Hepatocyte (in vitro differentiated cells): ENCODE measurements around the gene HDHD2. TPM values are rescaled to one million over a fixed set of nuclear protein-coding genes. Genes with fewer than 3 reads are reported as not detected.

Experiments
- DNase-seq: peaks from one replicate; pipeline ENCODE4 v3.0.0-alpha.2; 2016; ENCODE audit warnings: low spot score
- H2AFZ ChIP-seq: fragments of 200-600 bp; sonication (generic); 2 replicates; pipeline ENCODE4 v1.6.0; 2016; ENCODE audit warnings: antibody characterized with exemption, mild to moderate bottlenecking
- H3K27ac ChIP-seq: fragments of 200-600 bp; sonication (generic); 2 replicates; pipeline ENCODE4 v1.5.1; 2016; ENCODE audit warnings: mild to moderate bottlenecking
- H3K27me3 ChIP-seq: fragments of 200-600 bp; sonication (generic); 2 replicates; pipeline ENCODE4 v1.6.1; 2016
- H3K36me3 ChIP-seq: fragments of 200-600 bp; sonication (generic); replicated peaks from 2 replicates; pipeline ENCODE4 v1.5.1; 2016; ENCODE audit warnings: low read depth; ENCODE audit not compliant: insufficient read depth
- H3K4me1 ChIP-seq: fragments of 200-600 bp; sonication (generic); 2 replicates; pipeline ENCODE4 v1.5.1; 2016; ENCODE audit warnings: mild to moderate bottlenecking, moderate library complexity; ENCODE audit not compliant: insufficient read depth
- H3K4me2 ChIP-seq: fragments of 200-600 bp; sonication (generic); 2 replicates; pipeline ENCODE4 v1.6.0; 2016
- H3K4me3 ChIP-seq: fragments of 200-600 bp; sonication (generic); 2 replicates; pipeline ENCODE4 v1.5.1; 2016; ENCODE audit warnings: mild to moderate bottlenecking
- H3K79me2 ChIP-seq: fragments of 200-600 bp; sonication (generic); 2 replicates; pipeline ENCODE4 v1.6.0; 2017; ENCODE audit warnings: mild to moderate bottlenecking
- H3K9me2 ChIP-seq: fragments of 200-600 bp; sonication (generic); replicated peaks from 2 replicates; pipeline ENCODE4 v1.6.0; 2017; ENCODE audit warnings: mild to moderate bottlenecking; ENCODE audit not compliant: insufficient read depth
- H3K9me3 ChIP-seq: fragments of 200-600 bp; sonication (generic); 2 replicates; pipeline ENCODE4 v1.5.1; 2016; ENCODE audit warnings: low read depth, mild to moderate bottlenecking
- H4K20me1 ChIP-seq: fragments of 200-600 bp; sonication (generic); 2 replicates; pipeline ENCODE4 v1.6.0; 2016; ENCODE audit warnings: mild to moderate bottlenecking; ENCODE audit not compliant: insufficient read depth, poor library complexity, severe bottlenecking
- EZH2 ChIP-seq: fragments of 200-600 bp; sonication (generic); IDR thresholded peaks from 2 replicates; pipeline ENCODE4 v1.6.1; 2016; ENCODE audit warnings: antibody characterized with exemption, mild to moderate bottlenecking, borderline replicate concordance
- EZH2phosphoT487 ChIP-seq: fragments of 200-600 bp; sonication (generic); IDR thresholded peaks from one replicate; pipeline ENCODE4 v1.6.1; 2018; ENCODE audit warnings: antibody characterized with exemption, mild to moderate bottlenecking, low read depth, moderate library complexity; ENCODE audit not compliant: unreplicated experiment, severe bottlenecking
- WGBS: methylation state at CpG from one replicate; pipeline ENCODE4 v1.1.6; 2016; ENCODE audit warnings: low lambda C conversion rate; ENCODE audit errors: missing lambda C conversion rate; 5-methylcytosine and 5-hydroxymethylcytosine counted together
- polyA plus RNA-seq: library from polyadenylated mRNA; unstranded; fragments of >200 nt; fragmentation: Nextera tagmentation; extraction: Ambion mirVana; gene quantifications from 2 replicates; pipeline ENCODE4 v1.2.1, GENCODE V29; 2016
- total RNA-seq: library from RNA; depleted of rRNA; stranded (reverse); fragments of >200 nt; gene quantifications from 2 replicates; pipeline ENCODE4 v1.2.3, GENCODE V29; 2014
- TF ChIP-seq, protein P1 (sequence below): fragments of 200-600 bp; sonication (generic); IDR thresholded peaks from 2 replicates; pipeline ENCODE4 v1.5.1; 2016; ENCODE audit warnings: antibody characterized with exemption, mild to moderate bottlenecking; ENCODE audit not compliant: poor library complexity

HDHD2 gene
- total and polyA plus RNA-seq, 2 experiments from 2014 or later, result 22.3 to 32.1 TPM

DNA sequence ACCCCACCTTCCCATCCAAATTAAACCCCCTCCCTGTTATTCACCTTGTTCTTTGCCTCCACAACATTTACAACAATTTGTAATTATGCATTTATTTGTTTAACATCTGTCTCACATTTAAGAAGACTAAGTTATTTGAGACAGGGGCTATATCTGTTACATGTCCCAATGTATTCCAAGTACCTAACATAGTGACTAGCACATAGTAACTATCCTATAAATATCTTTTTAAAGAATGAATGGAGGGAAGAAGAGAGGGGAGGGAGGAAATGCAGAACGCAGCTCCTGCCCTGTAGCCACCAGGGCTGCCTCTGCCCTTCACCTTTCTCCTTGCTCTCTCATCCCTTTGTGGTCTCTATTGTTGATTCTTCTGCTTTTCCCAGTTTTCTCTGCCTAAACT, 40.6 kb downstream of the HDHD2 start:
- no peak overlapping the region for H2AFZ ChIP-seq
- DNase-seq, result no peak
- H3K79me2 ChIP-seq, result no peaks in the 10 kb centered on the region
- no peak overlapping the region for H3K4me2 ChIP-seq
- no peaks in the 10 kb centered on the region for H3K36me3 ChIP-seq
- H3K27ac ChIP-seq, result no peak overlapping the region
- no peaks in the 10 kb centered on the region for H3K4me1 ChIP-seq
- TF ChIP-seq EZH2, result no peak
- TF ChIP-seq, protein P1, sequence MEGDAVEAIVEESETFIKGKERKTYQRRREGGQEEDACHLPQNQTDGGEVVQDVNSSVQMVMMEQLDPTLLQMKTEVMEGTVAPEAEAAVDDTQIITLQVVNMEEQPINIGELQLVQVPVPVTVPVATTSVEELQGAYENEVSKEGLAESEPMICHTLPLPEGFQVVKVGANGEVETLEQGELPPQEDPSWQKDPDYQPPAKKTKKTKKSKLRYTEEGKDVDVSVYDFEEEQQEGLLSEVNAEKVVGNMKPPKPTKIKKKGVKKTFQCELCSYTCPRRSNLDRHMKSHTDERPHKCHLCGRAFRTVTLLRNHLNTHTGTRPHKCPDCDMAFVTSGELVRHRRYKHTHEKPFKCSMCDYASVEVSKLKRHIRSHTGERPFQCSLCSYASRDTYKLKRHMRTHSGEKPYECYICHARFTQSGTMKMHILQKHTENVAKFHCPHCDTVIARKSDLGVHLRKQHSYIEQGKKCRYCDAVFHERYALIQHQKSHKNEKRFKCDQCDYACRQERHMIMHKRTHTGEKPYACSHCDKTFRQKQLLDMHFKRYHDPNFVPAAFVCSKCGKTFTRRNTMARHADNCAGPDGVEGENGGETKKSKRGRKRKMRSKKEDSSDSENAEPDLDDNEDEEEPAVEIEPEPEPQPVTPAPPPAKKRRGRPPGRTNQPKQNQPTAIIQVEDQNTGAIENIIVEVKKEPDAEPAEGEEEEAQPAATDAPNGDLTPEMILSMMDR, result no peak
- no peak for TF ChIP-seq EZH2phosphoT487
- 57% methylated on average over 1 of the region's 1 CpG for WGBS
- no peaks in the 10 kb centered on the region for H3K27me3 ChIP-seq
- no peaks in the 10 kb centered on the region for H4K20me1 ChIP-seq
- no peak overlapping the region for H3K4me3 ChIP-seq
- no peaks in the 10 kb centered on the region for H3K9me2 ChIP-seq
- H3K9me3 ChIP-seq, result no peaks in the 10 kb centered on the region

DNA sequence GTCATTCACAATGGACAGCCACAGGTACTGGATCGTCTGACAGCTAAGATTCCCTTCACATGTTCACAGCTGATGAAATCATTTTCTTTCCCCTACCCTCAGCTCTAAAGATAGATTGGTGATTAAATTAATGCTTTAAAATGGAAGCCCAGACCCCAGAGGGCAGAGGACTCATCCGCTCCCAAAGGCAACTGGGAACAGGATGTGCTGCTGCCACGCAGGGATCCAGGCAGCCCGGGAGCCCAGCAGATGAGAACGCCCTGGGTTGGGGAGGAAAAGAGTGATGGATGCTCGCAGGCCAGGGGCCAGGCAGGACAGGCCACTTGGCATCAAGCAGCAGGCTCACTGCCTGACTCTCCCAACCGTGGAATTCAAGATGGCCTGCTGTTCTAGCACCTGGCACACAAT, 41.3 kb downstream of the HDHD2 start:
- no peaks in the 10 kb centered on the region for H3K9me3 ChIP-seq
- H2AFZ ChIP-seq, result no peak overlapping the region
- DNase-seq, result no peak
- no peak overlapping the region for H3K4me2 ChIP-seq
- no peaks in the 10 kb centered on the region for H3K9me2 ChIP-seq
- H3K27me3 ChIP-seq, result no peaks in the 10 kb centered on the region
- no peak overlapping the region for H3K4me3 ChIP-seq
- H3K27ac ChIP-seq, result no peak overlapping the region
- TF ChIP-seq EZH2 (no peak), EZH2phosphoT487 (no peak)
- TF ChIP-seq, protein P1, result no peak
- no peaks in the 10 kb centered on the region for H3K36me3 ChIP-seq
- no peaks in the 10 kb centered on the region for H3K79me2 ChIP-seq
- H3K4me1 ChIP-seq, result no peaks in the 10 kb centered on the region
- no peaks in the 10 kb centered on the region for H4K20me1 ChIP-seq
- WGBS, result 99% methylated on average over 7 of the region's 7 CpGs

DNA sequence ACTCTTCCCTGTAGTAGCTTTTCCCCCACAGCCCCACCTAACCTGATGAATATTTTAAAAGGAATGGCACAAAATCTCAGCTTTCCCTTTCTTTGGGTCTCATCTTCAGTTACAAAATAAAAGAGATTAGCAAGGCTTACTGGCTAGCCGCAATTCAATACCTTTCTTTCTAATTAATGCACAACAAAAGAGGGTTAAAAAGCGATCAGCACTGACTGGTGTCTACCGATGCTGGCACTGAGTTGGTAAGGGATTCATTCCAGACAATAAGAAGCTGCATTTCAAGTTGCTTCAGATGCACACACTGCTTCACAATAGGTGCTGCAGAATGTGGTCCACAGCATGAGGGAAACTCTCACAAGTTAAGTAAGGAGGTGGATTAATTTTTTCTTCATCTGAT, 41.9 kb downstream of the HDHD2 start:
- no peaks in the 10 kb centered on the region for H3K36me3 ChIP-seq

More for the DNA sequence above, 41.9 kb downstream of the HDHD2 start:
- Histone ChIP-seq H3K9me2 (no peaks in the 10 kb centered on the region), H3K4me1 (no peaks in the 10 kb centered on the region), H4K20me1 (no peaks in the 10 kb centered on the region), H3K9me3 (no peaks in the 10 kb centered on the region), H2AFZ (no peak overlapping the region), H3K4me3 (no peak overlapping the region), H3K79me2 (no peaks in the 10 kb centered on the region), H3K27ac (no peak overlapping the region), H3K4me2 (no peak overlapping the region), H3K27me3 (no peaks in the 10 kb centered on the region)
- TF ChIP-seq EZH2phosphoT487 (no peak), EZH2 (no peak)
- TF ChIP-seq, protein P1, result no peak
- no peak for DNase-seq
- 88% methylated on average over 3 of the region's 3 CpGs for WGBS
